NCI-H146 (cell line): ENCODE data around the gene CNKSR1.

Experiments
- DNase-seq: peaks from one replicate; lab custom pipeline; 2025; lab: John Stamatoyannopoulos, UW

CNKSR1 gene

DNA sequence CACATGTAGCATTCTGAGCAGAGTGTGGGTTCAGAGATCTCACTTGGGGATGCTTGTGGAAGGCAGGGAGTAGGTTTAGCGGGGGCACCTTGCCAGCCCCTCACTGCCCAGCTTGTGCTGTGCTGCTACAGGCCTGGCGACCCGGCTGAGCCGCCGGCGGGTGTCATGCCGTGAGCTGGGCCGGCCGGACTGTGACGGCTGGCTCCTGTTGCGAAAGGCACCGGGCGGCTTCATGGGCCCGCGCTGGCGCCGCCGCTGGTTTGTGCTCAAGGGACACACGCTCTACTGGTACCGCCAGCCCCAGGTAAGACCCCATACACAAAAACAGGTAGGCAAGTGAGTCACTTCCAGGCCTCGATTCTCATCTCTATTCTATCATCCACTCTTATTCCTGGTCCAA, 7.6 kb downstream of the CNKSR1 start:
- no peak for DNase-seq

DNA sequence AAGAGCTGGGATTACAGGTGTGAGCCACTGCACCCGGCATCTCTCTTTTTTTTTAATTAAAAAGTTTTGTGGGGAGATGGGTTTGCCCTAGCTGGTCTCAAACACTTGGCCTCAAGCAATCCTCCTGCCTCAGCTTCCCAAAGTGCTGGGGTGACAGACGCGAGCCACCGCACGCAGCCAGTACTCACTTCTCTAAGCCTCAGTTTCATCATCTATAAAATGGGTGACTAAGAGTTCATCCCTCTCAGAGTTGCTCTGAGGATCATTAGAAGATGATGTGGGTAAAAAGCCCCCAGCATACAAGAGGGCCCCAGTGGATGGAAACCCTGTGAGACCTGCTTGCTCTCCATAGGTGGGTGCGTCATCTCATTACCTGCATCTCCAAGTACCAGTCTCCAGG, 10.6 kb downstream of the CNKSR1 start:
- no peak for DNase-seq

DNA sequence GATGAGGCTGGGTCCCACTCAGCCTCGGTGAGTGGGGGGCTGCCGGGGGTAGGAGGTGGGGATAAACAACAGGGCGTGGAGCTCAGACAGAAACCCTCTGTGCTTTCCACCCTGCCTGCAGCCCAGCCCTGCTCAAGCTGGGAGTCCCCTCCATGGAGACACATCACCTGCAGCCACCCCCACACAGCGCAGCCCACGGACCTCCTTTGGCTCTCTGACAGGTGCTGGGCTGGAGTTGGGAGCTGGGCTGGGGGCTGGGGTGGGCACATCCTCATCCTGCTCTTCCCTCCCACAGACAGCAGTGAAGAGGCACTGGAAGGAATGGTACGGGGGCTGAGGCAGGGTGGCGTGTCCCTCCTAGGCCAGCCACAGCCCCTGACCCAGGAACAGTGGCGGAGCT, 11.2 kb downstream of the CNKSR1 start:
- DNase-seq: no peak

DNA sequence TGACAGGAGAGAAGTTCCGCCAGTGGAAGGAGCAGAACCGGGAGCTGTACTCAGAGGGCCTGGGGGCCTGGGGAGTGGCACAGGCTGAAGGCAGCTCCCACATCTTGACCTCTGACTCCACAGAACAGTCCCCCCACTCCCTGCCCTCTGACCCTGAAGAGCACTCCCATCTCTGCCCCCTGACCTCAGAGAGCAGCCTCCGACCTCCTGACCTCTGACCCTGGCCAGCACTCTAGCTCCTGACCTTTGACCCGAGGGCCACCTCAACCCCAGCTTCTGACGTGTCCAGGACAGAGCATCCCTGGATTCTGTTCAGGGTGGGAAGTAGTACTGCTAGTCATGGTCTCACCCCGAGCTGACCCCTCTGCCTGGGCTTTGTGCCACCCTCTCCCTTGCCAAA, 12.0 kb downstream of the CNKSR1 start:
- DNase-seq: no peak

DNA sequence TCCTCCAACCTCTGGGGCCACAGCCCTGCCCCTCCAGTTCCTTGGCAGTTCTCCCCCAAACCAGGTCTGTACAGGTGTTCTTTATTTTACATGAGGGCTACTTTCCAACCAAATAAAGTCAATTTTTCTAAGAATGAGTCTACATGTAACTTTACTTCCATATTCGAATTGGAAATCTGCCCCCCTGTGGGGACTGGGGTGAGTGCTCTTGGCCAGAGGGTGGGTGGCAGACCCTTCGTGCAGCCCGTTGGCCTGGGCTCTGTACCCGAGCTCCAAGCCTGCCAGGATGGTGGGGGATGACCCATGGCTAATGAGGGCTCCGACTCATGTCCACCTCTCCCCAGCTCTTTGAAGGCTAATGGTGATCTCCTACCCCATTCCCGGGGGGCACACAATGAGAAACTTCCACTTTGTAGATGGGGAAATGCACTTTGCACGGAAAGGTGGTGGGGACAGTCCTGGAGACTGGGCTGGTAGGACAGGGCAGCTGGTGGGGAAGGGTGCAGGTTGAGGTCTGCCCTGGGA, 12.5 kb downstream of the CNKSR1 start:
- no peak for DNase-seq

DNA sequence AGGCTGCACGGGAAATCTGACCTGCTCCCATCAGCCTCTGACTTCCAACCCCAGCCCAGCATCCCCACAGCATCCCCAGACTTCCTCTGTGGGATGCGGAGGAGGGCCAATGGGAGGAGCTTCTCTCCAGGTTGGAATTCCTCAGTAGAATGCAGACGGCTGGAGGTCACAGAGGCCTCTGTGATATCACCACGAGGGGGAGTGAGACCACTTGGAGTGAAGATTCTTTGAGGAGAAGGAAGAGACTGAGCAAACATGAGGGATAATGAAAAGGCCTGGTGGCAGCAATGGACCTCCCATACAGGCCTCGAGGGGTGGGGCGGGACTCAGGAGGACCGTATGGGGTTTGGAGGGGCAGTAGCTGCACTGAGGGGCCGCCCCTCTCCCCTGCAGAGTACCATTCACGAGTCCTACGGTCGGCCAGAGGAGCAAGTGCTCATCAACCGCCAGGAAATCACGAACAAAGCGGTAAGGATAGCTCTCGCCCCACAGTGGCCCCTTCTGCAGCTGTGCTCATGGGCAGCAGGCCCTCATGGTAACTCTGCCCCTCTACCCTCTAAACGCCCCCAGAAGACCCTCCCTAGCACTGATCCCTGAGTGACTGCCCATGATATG, 13.2 kb downstream of the CNKSR1 start, which contains the start of gene CATSPER4:
CATSPER4 (plus strand) TSS at position 230 of the 615 bp plus-strand sequence; CDS start at position 256, 26 bp downstream.
- peak; percentile 38 for DNase-seq

DNA sequence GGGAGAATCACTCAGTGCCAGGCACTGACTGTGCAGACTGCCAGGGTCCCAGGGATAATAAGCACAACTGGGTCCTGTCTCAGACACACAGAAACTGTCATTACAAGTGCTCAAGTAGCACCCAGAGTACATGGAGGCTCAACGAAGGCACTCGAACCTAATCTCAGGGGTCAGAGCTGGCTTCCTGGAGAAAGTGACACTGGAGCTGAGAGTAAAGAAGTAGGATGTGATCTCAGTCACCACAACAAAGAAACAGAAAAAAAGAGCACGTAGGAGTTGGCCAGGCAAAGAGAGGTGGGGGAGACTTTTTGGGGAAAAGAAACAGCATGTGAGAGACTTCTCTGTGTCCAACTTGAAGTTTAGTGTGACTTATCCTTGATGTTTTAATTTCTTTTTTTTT, 14.4 kb downstream of the CNKSR1 start:
- DNase-seq: no peak

DNA sequence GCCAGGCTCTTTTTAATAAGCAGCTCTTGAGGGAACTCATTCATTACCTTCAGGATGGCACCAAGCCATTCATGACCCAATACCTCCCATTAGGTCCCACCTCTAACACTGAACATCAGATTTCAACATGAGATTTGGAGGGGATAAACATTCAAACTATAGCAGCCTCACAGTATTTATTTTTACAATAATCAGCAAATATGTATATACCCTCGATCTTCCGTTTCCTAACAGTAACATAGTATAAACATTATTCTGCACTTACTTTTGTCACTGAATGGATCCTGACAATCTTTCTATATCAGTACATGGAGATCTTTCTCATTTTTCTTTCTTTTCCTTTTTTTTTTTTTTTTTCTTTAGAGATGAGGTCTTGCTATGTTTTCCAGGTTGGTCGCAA, 18.5 kb downstream of the CNKSR1 start:
- DNase-seq: no peak

DNA sequence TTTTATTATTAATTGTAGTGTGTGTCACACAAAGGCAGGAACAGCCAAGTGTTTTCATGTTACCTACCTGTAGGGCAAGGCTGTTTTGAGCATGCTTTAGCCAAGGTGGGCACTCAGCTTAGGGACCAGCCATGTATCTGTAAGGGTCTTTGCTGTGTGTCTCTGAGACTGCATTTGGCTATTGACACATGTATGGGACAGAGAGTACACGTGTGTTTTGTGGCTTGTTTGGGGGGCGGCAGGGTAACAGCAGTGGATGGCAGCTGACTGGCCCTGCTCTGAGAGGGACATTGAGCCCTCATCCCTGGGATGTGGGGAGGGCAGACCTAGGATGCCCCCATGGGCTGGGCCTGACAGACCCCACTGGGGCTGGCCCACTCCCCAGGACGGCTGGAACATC, 20.0 kb downstream of the CNKSR1 start:
- no peak for DNase-seq

DNA sequence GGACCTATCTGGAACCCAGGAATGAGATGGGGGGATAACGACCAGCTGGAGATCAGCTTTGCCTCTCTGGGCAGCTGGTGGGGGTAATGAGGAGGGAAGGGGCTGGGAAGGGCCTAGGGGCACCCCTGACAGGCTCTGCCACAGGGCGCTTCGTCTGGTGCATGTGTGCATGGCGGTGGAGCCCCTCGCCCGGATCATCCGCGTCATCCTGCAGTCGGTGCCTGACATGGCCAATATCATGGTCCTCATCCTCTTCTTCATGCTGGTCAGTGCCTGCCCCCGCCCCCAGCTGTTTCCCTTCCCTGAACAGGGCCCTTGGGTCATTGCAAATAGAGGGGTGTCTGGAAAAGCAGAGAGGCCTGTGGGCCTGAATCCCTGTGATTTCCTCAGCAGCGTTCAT, 20.5 kb downstream of the CNKSR1 start:
- DNase-seq: no peak

DNA sequence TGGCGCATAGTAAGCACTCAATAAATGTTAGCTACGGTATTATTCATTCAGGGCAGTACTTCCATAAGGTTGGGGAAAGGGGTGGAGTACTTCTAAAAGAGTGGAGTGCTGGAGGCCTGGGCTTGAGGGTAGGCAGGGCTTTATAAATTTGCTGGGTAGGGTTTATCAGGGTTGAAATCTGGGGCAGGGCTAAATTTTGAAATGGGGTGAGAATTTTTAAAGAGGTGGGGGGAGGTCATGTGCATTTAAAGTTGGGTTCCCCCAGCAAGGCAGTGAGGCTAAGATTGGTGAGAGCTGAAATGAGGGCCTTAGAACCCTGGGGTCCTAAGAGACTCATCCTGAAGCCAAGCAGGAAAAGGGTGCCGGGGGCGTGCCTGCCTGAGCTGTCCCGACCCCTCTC, 23.1 kb downstream of the CNKSR1 start:
- DNase-seq: no peak

DNA sequence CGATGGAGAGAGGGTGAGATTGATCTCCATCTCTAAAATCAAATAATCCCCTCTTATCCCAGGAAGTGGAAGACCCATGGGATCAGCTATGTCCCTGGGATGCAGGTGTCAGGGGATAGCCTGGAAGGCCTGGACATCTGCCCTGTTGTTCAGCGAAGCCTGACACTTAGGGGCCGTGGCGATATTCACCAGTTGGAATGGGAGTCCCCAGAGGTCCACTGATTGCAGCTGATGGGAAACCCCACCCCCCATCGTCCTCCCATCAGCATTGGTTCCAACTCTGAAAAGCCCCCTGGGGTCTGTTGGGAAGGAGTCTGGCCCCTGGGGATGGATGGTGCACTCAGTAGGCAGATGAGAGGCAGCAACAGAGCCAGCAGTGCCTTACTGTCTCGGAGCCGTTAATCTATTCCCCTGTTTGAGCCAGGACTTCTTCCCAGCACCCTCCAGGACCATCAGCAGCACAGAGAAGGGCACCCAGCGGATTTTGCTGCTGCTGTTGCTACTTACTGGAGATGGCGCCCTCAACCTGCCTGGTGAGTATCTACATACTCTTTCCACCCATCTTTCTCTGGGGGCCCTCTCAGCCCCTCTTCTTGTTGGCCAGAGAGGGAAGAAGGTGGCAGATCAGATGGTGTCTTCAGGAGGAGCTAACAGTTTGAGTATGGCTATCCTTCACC, 26.5 kb downstream of the CNKSR1 start:
- no peak for DNase-seq

DNA sequence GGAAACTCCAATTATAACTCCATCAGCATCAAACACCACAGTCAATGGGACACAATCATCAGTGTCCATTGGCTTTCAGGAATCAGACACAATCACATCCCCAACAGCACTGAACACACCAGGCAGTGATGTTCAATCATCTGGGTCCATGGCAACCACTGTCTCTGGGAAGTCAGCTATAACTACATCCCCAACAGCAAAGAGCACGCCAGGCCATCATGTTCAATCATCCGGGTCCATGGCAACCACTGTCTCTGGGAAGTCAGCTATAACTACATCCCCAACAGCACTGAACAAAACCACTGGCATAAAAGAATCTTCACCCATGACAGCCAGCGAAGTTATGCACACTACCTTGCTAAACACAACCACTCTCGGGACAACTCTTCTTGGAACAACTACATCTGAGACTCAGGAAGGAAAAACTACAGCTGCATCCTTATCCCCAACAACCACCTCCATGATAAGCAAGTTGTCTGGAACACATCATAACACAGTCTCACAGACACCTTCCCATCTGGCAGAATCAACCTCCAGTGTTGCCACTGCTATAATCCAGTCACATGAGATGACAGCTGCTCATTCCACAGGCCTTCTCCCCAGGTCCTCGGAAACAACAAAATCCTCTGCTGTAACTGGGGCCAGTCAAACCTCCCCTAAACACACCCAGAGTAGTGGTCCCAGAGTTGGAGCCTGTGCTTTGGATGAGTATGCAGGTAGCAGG, 33.0 kb downstream of the CNKSR1 start:
- no peak for DNase-seq

DNA sequence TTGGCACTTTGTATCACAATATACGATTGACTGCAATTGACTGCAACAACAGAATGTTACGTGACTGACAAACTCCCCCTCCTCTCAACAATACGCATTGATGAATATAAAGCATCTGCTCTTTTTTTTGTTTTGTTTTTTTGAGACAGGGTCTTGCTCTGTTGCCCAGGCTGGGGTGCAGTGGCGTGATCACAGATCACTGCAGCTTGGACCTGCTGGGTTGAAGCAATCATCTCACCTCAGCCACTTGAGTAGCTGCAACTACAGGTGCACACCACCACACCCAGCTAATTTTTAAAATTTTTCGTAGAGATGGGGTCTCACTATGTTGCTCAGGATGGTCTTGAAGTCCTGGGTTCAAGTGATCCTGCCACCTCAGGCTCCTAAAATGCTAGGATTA, 35.4 kb downstream of the CNKSR1 start:
- DNase-seq: no peak

DNA sequence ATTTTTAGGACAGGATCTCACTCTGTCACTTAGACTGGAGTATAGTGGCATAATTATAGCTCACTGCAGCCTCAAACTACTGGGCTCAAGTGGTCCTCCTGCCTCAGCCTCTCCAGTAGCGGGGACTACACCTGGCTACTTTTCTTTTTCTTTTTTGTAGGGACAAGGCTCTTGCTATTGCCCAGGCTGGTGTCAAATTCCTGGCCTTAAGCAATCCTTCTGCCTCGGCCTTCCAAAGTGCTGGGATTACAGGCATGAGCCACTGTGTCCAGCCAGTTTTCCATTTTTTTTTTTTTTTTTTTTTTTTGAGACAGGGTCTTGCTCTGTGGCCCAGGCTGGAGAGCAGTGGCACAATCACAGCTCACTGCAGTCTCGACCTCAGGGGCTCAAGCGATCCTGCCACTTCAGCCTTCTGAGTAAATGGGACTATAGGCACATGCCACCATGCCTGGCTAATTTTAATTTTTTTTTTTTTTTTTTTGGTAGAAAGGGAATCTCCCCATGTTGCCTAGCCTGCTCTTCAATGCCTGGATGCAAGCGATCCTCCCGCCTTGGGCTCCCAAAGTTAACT, 36.1 kb downstream of the CNKSR1 start:
- no peak for DNase-seq

DNA sequence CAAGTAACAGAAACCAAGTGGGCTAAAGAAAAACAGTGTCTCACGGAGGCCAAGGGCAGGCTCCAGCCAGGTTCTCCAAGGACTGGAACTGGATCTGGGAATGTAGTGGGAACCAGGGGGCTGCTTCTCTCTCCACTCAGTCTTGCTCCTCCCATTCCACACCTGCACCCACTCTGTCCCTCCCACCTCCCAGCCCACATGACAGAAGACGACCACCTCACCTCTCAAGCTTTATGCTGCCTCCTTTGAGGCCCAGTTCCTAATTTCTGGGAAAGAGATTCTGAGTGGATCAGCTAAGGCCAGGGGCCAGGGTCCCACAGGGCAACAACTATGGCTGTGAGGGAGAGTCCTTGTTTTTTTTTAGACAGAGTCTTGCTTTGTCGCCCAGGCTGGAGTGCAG, 38.0 kb downstream of the CNKSR1 start:
- no peak for DNase-seq

DNA sequence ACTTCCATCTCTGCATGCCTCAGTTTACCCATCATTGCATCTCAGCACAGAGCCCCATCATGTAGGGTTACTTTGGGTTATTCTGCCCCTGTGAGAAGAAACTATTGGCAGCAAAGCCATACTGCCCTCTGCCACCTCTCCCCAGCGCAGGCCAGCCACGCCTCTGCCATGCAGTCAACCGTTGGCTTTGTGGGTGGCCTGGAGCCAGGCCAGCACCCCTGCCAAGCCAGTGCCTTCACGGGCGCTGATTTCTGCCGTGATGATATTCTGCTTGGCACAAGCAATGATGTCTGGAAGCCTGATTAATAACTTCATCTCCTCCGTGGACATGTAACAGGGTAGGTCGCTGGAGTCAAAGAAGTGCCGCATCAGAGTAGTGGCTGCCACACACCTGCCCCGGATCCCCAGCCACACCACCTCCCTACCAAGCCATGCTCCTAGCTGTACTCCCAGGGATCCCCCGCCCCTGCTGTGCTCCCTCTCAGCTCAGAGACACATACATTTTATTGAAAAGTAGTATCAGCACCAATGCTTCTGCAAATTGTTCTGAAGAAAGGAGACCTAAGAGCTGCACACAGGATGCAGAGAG, 41.7 kb downstream of the CNKSR1 start:
- DNase-seq: peak; percentile 2

DNA sequence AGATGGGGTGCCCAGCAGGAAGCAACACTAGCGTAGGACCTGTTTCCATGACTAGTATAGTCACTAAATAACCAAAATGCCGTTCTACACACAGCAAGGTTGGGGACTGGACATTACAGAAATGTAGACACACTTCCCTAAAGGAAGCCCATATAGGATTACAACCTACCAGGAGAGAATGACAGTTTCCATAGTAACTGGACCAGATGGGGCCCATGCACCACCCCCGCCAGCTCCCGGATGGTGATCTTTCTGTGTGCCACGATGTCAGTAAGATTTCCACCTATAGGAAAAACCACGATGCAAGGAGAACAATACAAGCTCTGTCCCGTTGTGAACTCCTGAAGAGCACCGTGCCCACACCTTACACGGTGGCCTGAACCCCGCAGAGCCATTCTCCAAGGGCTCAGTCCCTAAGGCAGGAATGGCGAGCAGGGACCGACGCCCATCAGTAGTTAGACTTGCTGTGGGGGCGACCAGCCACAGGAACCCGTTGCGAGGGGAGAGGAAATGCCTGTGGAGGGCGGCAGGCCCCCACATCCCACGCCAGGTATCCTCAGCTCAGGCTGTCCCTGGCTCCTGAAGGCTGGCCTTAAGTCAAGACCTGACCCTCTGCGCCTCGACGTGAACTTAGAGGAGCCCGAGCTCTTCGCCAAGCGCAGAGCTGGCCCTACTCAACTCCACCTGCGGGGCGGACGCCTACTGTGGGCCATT, 43.1 kb downstream of the CNKSR1 start:
- DNase-seq: no peak

DNA sequence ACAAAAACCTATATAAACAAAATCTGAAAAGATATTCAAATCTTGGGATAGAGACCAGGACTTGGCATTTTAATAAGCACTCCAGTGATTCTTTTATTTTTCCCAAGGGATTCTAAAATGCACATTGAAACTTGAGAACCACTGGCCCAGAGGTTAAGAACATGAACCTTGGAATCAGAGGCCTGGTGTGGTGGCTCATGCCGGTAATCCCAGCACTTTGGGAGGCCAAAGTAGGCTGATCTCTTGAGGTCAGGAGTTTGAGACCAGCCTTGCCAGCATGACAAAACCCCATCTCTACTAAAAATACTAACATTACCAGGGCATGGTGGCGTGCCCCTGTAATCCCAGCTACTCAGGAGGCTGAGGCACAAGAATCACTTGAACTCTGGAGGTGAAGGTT, 43.8 kb downstream of the CNKSR1 start:
- DNase-seq: no peak

DNA sequence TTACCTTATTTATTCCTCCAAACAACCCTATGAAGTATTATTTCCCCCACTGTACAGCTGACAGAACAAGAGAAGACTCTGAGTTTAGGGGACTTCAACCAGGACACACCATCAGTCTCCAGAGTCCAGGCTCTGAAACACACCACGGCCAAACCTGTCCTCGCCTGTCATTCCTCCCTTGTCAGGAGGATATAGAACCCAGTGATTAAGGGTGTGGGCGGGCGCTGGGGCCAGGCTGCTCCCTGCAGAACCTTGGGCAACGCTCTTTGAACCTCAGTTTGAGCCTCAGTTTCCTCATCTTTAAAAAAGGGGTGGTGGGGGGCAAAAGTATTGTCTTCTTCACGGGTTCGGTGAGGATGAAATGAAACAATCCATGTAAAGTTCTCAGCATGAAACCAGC, 47.3 kb downstream of the CNKSR1 start:
- no peak for DNase-seq

DNA sequence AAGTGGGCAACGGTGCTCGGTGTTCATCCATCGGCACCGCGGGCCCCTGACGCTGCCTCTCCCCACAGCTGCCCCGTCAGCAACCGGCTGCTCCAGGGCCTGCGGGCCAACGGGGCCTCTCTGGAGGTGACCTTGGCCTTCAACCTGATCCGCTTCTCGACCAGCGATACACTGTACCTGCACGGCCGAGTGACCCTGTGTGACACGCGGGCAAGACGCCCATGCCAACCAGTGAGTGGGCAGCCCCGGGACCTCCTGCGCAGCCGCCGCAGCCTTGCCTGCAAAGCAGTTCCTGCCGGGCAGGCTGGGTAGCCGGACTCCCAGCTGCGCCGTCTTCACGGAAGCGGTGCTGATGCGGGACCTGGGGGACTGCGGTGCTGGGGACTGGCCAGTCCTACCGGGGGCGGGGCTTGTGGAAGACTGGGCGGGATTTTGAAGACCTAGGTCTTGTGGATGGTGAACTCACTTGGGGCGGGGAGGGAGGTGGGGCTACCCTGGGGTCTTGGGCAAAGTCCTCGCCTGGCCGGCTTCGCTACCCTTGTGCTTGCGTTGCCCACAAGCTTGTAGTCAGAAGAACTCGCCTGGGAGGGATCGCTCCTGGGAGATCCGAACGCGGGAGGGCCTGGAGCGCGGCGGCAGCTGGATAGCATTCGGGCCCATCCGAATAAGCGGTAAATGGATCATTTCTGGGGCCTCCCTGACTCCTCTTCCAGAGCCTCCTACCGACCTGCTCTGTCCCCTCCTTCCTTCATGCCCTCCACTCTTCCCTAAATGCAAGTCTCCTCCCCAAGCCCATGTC, 47.9 kb downstream of the CNKSR1 start:
- DNase-seq: no peak
